ENCODE data around the gene LLCFC1.

Gene LLCFC1

DNA sequence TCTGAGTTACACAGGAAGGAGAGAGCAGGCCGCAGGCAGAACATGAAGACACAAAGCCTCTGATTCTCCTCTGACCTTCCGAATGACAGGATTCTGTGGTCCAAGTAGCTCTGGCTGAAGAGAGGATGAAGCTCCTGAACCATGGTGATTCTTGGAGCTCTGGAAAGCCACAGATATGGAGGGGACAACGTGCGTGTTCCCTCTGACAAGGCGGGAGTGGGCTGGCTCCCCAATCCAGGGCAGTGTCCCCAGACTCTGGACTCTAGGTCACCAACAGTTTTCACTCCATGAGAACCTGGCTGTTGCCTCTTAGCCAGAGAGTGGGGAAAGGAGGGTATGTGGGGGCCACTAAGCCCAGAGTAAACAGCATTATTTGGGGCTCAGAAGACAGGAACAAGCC is 46.3 kb upstream of the LLCFC1 start:
- TF ChIP-seq CTCF (IDR thresholded peaks at IDR 0.05; ENCODE audit: poor library complexity, severe bottlenecking), result no peak
- H3K27me3 ChIP-seq (ENCODE audit: insufficient read depth, poor library complexity, severe bottlenecking), result no peaks in the 10 kb centered on the region
- no peaks in the 10 kb centered on the region for H3K9me3 ChIP-seq (ENCODE audit: severe bottlenecking)
- ATAC-seq (ENCODE audit: low read depth) (no peak), DNase-seq (ENCODE audit: low spot score) (no peak)
- no peak overlapping the region for H3K4me3 ChIP-seq (ENCODE audit: severe bottlenecking)
- H3K27ac ChIP-seq (ENCODE audit: poor library complexity, severe bottlenecking), result no peak overlapping the region
- H3K36me3 ChIP-seq (ENCODE audit: low read depth), result no peaks in the 10 kb centered on the region
- H3K4me1 ChIP-seq (ENCODE audit: insufficient read depth, poor library complexity, severe bottlenecking), result no peaks in the 10 kb centered on the region

DNA sequence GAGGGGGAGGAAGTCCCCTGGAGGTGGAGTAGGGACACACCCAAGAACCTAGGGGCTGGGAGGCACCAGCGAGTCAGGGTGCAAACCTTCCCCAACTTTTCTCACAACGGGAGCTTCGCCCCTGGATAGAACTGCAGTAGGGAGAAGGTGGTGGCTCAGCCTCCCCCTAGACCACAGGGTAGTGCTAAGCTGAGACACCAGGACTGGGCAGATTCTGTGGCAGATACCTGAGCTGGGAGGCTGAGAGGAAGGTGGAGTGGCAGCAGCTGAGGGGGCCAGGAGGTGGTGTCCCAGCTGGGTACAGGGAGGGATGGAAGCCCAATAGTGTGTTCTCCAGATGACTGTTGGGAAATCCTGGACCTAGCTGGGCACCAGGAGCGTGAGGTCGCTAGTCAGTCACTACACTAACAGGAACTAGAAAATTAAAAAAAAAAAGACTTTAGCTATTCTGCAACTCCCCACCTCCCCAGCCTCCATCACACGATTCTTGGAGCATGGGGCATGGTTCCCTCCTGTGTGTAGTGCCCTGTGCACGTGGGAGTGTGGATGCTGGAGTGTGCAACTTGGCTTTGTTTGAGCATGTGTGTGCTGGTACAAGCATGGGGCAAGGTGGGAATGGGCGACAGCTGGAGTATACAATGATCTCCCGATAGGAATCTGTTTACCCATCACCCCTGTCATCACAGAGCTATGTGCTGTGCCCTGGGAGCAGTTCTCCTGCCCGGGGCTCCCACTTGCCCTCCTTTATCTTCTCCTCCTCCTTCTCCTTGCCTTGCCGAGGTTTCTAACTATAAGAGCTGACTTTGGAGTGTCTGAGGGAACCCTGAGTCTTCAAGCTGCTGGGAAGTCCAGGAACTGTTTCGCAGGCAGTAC is 44.9 kb upstream of the LLCFC1 start:
- DNase-seq (ENCODE audit: low spot score) (no peak), ATAC-seq (ENCODE audit: low read depth) (no peak)
- no peaks in the 10 kb centered on the region for H3K36me3 ChIP-seq (ENCODE audit: low read depth)
- no peaks in the 10 kb centered on the region for H3K9me3 ChIP-seq (ENCODE audit: severe bottlenecking)
- no peak overlapping the region for H3K4me3 ChIP-seq (ENCODE audit: severe bottlenecking)
- H3K4me1 ChIP-seq (ENCODE audit: insufficient read depth, poor library complexity, severe bottlenecking), result no peaks in the 10 kb centered on the region
- H3K27ac ChIP-seq (ENCODE audit: poor library complexity, severe bottlenecking), result no peak overlapping the region
- no peak for TF ChIP-seq CTCF (IDR thresholded peaks at IDR 0.05; ENCODE audit: poor library complexity, severe bottlenecking)
- H3K27me3 ChIP-seq (ENCODE audit: insufficient read depth, poor library complexity, severe bottlenecking), result no peaks in the 10 kb centered on the region

- Histone ChIP-seq H3K27me3 (ENCODE audit: insufficient read depth, poor library complexity, severe bottlenecking) (no peaks in the 10 kb centered on the region), H3K4me1 (ENCODE audit: insufficient read depth, poor library complexity, severe bottlenecking) (no peaks in the 10 kb centered on the region), H3K27ac (ENCODE audit: poor library complexity, severe bottlenecking) (no peak overlapping the region), H3K9me3 (ENCODE audit: severe bottlenecking) (no peaks in the 10 kb centered on the region), H3K4me3 (ENCODE audit: severe bottlenecking) (no peak overlapping the region), H3K36me3 (ENCODE audit: low read depth) (no peaks in the 10 kb centered on the region)
- TF ChIP-seq CTCF (IDR thresholded peaks at IDR 0.05; ENCODE audit: poor library complexity, severe bottlenecking), result no peak
- ATAC-seq (ENCODE audit: low read depth) (no peak), DNase-seq (ENCODE audit: low spot score) (no peak)
Measured at GRCh38 chr7:142894985-142895593, 44.2 kb upstream of the LLCFC1 start.

DNA sequence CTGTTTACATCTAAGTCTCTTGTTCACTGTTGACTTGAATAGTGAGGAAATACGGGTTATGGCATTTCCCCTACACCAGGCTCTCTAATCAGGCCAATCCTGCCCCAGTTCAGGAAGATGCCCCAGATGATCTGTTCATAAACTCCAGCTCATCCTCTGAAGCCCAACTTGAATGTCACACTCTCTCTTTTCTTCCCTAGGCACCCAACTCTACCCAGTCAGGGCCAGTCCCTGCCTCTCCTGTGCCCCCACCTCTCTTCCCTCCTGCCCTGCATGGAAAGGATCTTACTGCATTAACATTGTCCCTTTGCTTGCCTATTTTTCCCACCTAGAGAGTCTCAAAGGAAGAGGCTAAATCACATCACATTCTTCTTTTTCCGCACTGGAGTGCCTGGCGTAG is 43.1 kb upstream of the LLCFC1 start:
- H3K4me3 ChIP-seq (ENCODE audit: severe bottlenecking), result no peak overlapping the region
- no peaks in the 10 kb centered on the region for H3K9me3 ChIP-seq (ENCODE audit: severe bottlenecking)
- H3K27me3 ChIP-seq (ENCODE audit: insufficient read depth, poor library complexity, severe bottlenecking), result no peaks in the 10 kb centered on the region
- H3K36me3 ChIP-seq (ENCODE audit: low read depth), result no peaks in the 10 kb centered on the region
- ATAC-seq (ENCODE audit: low read depth), result no peak
- H3K27ac ChIP-seq (ENCODE audit: poor library complexity, severe bottlenecking), result no peak overlapping the region
- no peaks in the 10 kb centered on the region for H3K4me1 ChIP-seq (ENCODE audit: insufficient read depth, poor library complexity, severe bottlenecking)
- DNase-seq (ENCODE audit: low spot score), result no peak
- TF ChIP-seq CTCF (IDR thresholded peaks at IDR 0.05; ENCODE audit: poor library complexity, severe bottlenecking), result no peak

Measured in RWPE2 (cell line).